Endothelial cell of umbilical vein (primary cell): Measurements from ENCODE around the gene PIM2. TPM values are rescaled to one million over a fixed set of nuclear protein-coding genes. Genes with fewer than 3 reads are reported as not detected.

ENCODE experiments used
- BruUV-seq: library from RNA; stranded (reverse); fragments of 400-500 nt; replicated peaks from 2 replicates; lab custom pipeline; 2021; lab: Mats Ljungman, UMichigan
- CTCF ChIA-PET: fragments of 300-600, 350-600 bp; sonication (Branson Sonifier 250); formaldehyde crosslinking; loops from one replicate; lab custom pipeline; 2021; ENCODE audit warnings: antibody characterized with exemption, inconsistent platforms; lab: Charles Lee
- POLR2A ChIA-PET: fragments of 300-600, 350-600 bp; sonication (Branson Sonifier 250); formaldehyde crosslinking; loops from one replicate; lab custom pipeline; 2021; ENCODE audit warnings: antibody characterized with exemption, inconsistent platforms; lab: Charles Lee
- DNase-seq: peaks from one replicate; pipeline ENCODE4 v3.0.0-alpha.2; 2011; ENCODE audit warnings: low read depth, low spot score
- FAIRE-seq: peaks from 2 replicates; lab custom pipeline; 2011; peaks lifted over from hg19 to GRCh38; lab: Jason Lieb, UNC
- H2AFZ ChIP-seq: 2 replicates; pipeline ENCODE4 v1.6.0; 2012; ENCODE audit warnings: low read depth, low read length, control low read depth, inconsistent platforms
- H3K27ac ChIP-seq: 2 replicates; pipeline ENCODE4 v1.5.1; 2011; ENCODE audit warnings: low read depth, mild to moderate bottlenecking, control low read depth, low read length, moderate library complexity; ENCODE audit not compliant: insufficient read depth
- H3K27me3 ChIP-seq, 2 experiments: 2 replicates each; pipeline versions ENCODE4 v1.6.0 to v1.6.1; 2011; ENCODE audit warnings: low read length in 2 of 2, mixed read lengths in 1 of 2; ENCODE audit not compliant: control insufficient read depth in 2 of 2, insufficient read depth in 2 of 2
- H3K36me3 ChIP-seq, 2 experiments: 2 replicates in 1 of 2; 3 replicates in 1 of 2; pipeline ENCODE4 v1.5.1; 2011; ENCODE audit warnings: low read length in 2 of 2, mild to moderate bottlenecking in 1 of 2, moderate library complexity in 1 of 2; ENCODE audit not compliant: control insufficient read depth in 2 of 2, insufficient read depth in 2 of 2; ENCODE audit errors: extremely low read depth in 1 of 2
- H3K4me1 ChIP-seq: 3 replicates; pipeline ENCODE4 v1.5.1; 2011; ENCODE audit warnings: mild to moderate bottlenecking, low read length; ENCODE audit not compliant: control insufficient read depth, insufficient read depth; ENCODE audit errors: extremely low read depth
- H3K4me2 ChIP-seq: 2 replicates; pipeline ENCODE4 v1.6.1; 2011; ENCODE audit warnings: low read length, control low read depth, mixed read lengths; ENCODE audit not compliant: insufficient read depth
- H3K4me3 ChIP-seq, 3 experiments: fragments of 200-600 bp in 1 of 3; sonication (generic), shearing (Covaris generic) in 1 of 3; replicated peaks in 1 of 3; 2 replicates each; pipeline ENCODE4 v1.5.1; 2011 to 2016; ENCODE audit warnings: control low read depth in 3 of 3, low read length in 3 of 3, mild to moderate bottlenecking in 2 of 3, inconsistent platforms in 1 of 3, low read depth in 1 of 3, moderate library complexity in 1 of 3; ENCODE audit not compliant: insufficient read depth in 1 of 3
- H3K79me2 ChIP-seq: 2 replicates; pipeline ENCODE4 v1.6.0; 2012; ENCODE audit warnings: low read length, inconsistent platforms; ENCODE audit not compliant: control insufficient read depth, insufficient read depth
- H3K9ac ChIP-seq: replicated peaks from 2 replicates; pipeline ENCODE3; 2011; ENCODE audit warnings: low read length, control low read depth; ENCODE audit not compliant: insufficient read depth; ENCODE audit errors: extremely low read depth
- H3K9me1 ChIP-seq: replicated peaks from 3 replicates; pipeline ENCODE4 v1.6.0; 2011; ENCODE audit warnings: mild to moderate bottlenecking, low read length; ENCODE audit not compliant: control insufficient read depth, insufficient read depth; ENCODE audit errors: extremely low read depth
- H3K9me3 ChIP-seq: replicated peaks from 2 replicates; pipeline ENCODE4 v1.5.1; 2012; ENCODE audit warnings: low read length, inconsistent platforms; ENCODE audit not compliant: control insufficient read depth, insufficient read depth
- H4K20me1 ChIP-seq: replicated peaks from 2 replicates; pipeline ENCODE3; 2011; ENCODE audit warnings: mild to moderate bottlenecking, low read length; ENCODE audit not compliant: control insufficient read depth, insufficient read depth; ENCODE audit errors: extremely low read depth
- CTCF ChIP-seq, 2 donors: IDR thresholded peaks; 1 replicate in 1 of 2; 2 replicates in 1 of 2; pipeline ENCODE4 v1.5.1; 2011; ENCODE audit warnings: low read length in 2 of 2, mild to moderate bottlenecking in 2 of 2, moderate library complexity in 2 of 2, control low read depth in 1 of 2, inconsistent platforms in 1 of 2, low read depth in 1 of 2; ENCODE audit not compliant: insufficient read depth in 1 of 2; ENCODE audit errors: extremely low read depth in 1 of 2
- EZH2 ChIP-seq: IDR thresholded peaks from 2 replicates; pipeline ENCODE4 v1.6.1; 2012; ENCODE audit warnings: borderline replicate concordance, low read depth, mild to moderate bottlenecking, moderate library complexity, low read length, inconsistent platforms; ENCODE audit not compliant: severe bottlenecking
- FOS ChIP-seq: IDR thresholded peaks from 2 replicates; pipeline ENCODE4 v1.6.1; 2011; ENCODE audit warnings: mild to moderate bottlenecking, low read length, moderate library complexity, borderline replicate concordance; ENCODE audit not compliant: insufficient read depth
- GATA2 ChIP-seq: IDR thresholded peaks from 2 replicates; pipeline ENCODE4 v1.7.0; 2011; ENCODE audit warnings: low read depth, mild to moderate bottlenecking, moderate library complexity, mixed read lengths, low read length; ENCODE audit not compliant: insufficient read length, insufficient read depth
- JUN ChIP-seq: IDR thresholded peaks from 2 replicates; pipeline ENCODE4 v1.6.1; 2011; ENCODE audit warnings: borderline replicate concordance, low read depth; ENCODE audit not compliant: insufficient read length, insufficient read depth
- MAX ChIP-seq: IDR thresholded peaks from 2 replicates; pipeline ENCODE4 v1.6.1; 2011; ENCODE audit not compliant: insufficient read depth, insufficient read length
- MYC ChIP-seq: IDR thresholded peaks from one replicate; pipeline ENCODE4 v1.6.1; 2011; ENCODE audit warnings: mild to moderate bottlenecking, low read depth, low read length
- POLR2A ChIP-seq: IDR thresholded peaks from 2 replicates; pipeline ENCODE4 v1.6.1; 2012; ENCODE audit warnings: low read depth, mild to moderate bottlenecking, control low read depth, low read length
- POLR2AphosphoS5 ChIP-seq: IDR thresholded peaks from 2 replicates; pipeline ENCODE4 v1.6.1; 2012; ENCODE audit warnings: low read depth, mild to moderate bottlenecking, control low read depth, low read length, moderate library complexity; ENCODE audit not compliant: insufficient read depth
- dilution Hi-C: fragments of 300-500 bp; cut with MboI; formaldehyde crosslinking; loops from one replicate; pipeline ENCODE4 v1.15.0; 2019; ENCODE audit warnings: low sequenced_read_pairs; ENCODE audit not compliant: extremely low pct_ligation_motif_present
- intact Hi-C: fragments of 100-400 bp; cut with micrococcal nuclease; formaldehyde crosslinking; loops from one replicate; pipeline ENCODE4 v1.10.0; 2022
- polyA plus RNA-seq, 4 experiments: library from polyadenylated mRNA; depleted of rRNA in 3 of 4; stranded (reverse) in 3 of 4; unstranded in 1 of 4; fragments of >200 nt; gene quantifications; 2 replicates each; pipeline versions ENCODE4 v1.2.1 to v1.2.3, GENCODE V29; 2011 to 2012; ENCODE audit warnings: missing spikeins in 1 of 4
- total RNA-seq: library from RNA; stranded (reverse); gene quantifications from 2 replicates; pipeline ENCODE4 v1.2.3, GENCODE V29; 2021

PIM2 gene
- total and polyA plus RNA-seq, 2 donors (not counting 3 experiments of a cell fraction or from before 2014, with no cell fraction given), result 7.4 to 7.5 TPM

DNA sequence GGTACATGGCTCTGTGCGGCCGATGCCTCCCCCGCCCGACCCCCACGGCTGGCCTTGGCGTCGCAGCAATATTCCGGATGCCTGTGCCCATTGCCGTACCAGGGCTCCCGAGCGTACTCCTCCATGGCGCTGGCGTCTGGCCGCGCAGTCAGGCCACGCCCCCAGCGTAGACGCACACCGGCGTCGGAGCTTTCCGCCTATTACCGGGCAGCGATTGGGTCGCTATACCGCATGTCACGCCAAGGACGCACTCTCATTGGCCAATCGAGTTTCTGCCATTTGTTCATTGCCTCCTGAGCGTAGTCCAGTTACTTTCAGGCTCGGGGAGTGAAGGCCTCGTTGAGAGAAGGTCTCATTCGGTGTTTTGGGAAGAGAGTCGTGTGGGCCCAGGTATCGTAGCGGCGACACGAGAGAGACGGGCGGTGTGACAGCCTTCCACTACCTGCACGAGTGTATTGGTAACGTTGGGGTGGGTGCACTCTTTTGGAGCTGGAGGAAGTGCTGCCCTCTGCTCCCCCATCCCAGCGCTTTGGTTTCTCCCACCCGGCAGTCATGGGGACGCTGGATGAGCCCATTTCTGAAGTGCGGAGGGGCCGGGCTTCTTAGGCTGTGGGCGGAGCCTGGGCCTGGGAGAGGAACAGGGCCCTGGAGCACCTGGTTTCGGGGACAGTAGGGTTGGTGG, 21.1 kb downstream of the PIM2 start, which contains the start of the genes PQBP1 and TIMM17B:
Gene PQBP1, plus strand, starts transcription at position 306 of the 682 bp plus-strand sequence. CDS start 580 bp downstream, outside the sequence.
Gene TIMM17B, minus strand, starts transcription at position 144 of the 682 bp plus-strand sequence. Its CDS starts 19 bp downstream, at position 125.
- intact Hi-C loops (loop anchor here (1.0 to 10.0 kb wide), 5 partner anchors 13 to 367 kb away; partner anchors contain the start of genes FOXP3, PPP1R3F, SLC35A2 and SUV39H1), dilution Hi-C loops (no loop called here)
- POLR2A ChIA-PET, result interaction anchor here (0.6 to 0.9 kb wide), 3 partner anchors 60 to 320 kb away, joined by 3 read pairs; no protein-coding TSS in a partner anchor
- Histone ChIP-seq H3K4me1 (peaks cover 6% of the 10 kb centered on the region), H3K4me2 (peak within 1 kb of the TSS; percentile 80), H3K9me3 (no peaks in the 10 kb centered on the region), H3K9ac (peak within 1 kb of the TSS; percentile 89), H4K20me1 (no peaks in the 10 kb centered on the region), H3K9me1 (no peaks in the 10 kb centered on the region), H2AFZ (no peak within 1 kb of the TSS), H3K36me3 (peaks cover 0 to 4% of the 10 kb centered on the region in 2 experiments), H3K4me3 (peak within 1 kb of the TSS; percentile 17 to 65 (median 51)), H3K27me3 (no peaks in the 10 kb centered on the region), H3K27ac (peak within 1 kb of the TSS; percentile 69), H3K79me2 (peaks cover 19% of the 10 kb centered on the region)
- CTCF ChIA-PET, result interaction anchor here (1.3 to 1.6 kb wide), 2 partner anchors 13 to 250 kb away, joined by 4 to 6 read pairs; partner anchors contain the start of gene SLC35A2
- BruUV-seq, result no TSS peak
- TF ChIP-seq EZH2, result no peak
- TF ChIP-seq JUN, result no peak
- no peak for TF ChIP-seq CTCF (IDR thresholded peaks at IDR 0.05; ENCODE audit: extremely low read depth in 1 of 2, insufficient read depth in 1 of 2, low read depth in 1 of 2, low read length in 2 of 2)
- TF ChIP-seq POLR2AphosphoS5, result peak; percentile 59
- TF ChIP-seq MAX, result no peak
- no peak for TF ChIP-seq GATA2
- no peak for TF ChIP-seq FOS
- TF ChIP-seq MYC, result no peak
- peak; percentile 72 for TF ChIP-seq POLR2A
- peak; percentile 96 for DNase-seq
- peak; percentile 99 for FAIRE-seq
